ENCODE results near the gene UGGT1. TPM values are rescaled to one million over a fixed set of nuclear protein-coding genes. Genes with fewer than 3 reads are reported as not detected.

UGGT1 gene
- total RNA-seq, 1 donor from 2014 or later, result 58.7 TPM

DNA sequence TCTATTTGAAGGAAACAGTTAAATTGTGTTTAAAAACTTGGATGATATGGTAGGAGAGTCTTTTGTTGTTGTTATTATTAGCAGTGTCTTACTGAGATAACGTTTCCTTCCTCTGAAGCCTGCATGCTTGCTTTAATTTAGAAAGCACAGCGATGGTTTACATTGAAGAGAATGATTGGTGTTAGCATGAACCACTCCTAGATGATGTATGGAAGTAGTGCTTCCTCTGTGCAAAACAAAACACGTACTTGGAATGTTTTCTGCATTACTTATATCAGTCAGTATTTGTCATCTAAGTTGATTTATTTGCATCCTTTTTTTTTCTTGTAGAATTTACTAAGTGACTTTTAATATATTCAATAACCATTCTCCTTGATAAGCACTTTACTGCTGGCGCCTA, 89.0 kb downstream of the UGGT1 start:
- H3K4me3 Mint-ChIP-seq, result no peak overlapping the region
- peaks cover 6% of the 10 kb centered on the region for H3K36me3 Mint-ChIP-seq (ENCODE audit: low read depth)
- TF ChIP-seq, protein P1, sequence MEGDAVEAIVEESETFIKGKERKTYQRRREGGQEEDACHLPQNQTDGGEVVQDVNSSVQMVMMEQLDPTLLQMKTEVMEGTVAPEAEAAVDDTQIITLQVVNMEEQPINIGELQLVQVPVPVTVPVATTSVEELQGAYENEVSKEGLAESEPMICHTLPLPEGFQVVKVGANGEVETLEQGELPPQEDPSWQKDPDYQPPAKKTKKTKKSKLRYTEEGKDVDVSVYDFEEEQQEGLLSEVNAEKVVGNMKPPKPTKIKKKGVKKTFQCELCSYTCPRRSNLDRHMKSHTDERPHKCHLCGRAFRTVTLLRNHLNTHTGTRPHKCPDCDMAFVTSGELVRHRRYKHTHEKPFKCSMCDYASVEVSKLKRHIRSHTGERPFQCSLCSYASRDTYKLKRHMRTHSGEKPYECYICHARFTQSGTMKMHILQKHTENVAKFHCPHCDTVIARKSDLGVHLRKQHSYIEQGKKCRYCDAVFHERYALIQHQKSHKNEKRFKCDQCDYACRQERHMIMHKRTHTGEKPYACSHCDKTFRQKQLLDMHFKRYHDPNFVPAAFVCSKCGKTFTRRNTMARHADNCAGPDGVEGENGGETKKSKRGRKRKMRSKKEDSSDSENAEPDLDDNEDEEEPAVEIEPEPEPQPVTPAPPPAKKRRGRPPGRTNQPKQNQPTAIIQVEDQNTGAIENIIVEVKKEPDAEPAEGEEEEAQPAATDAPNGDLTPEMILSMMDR (conservative IDR thresholded peaks at IDR 0.05), result no peak
- no peaks in the 10 kb centered on the region for H3K9me3 Mint-ChIP-seq
- no peaks in the 10 kb centered on the region for H3K4me1 Mint-ChIP-seq
- no peak overlapping the region for H3K27ac Mint-ChIP-seq (ENCODE audit: unreplicated experiment)
- no peaks in the 10 kb centered on the region for H3K27me3 Mint-ChIP-seq (ENCODE audit: low read depth)
- no peak for DNase-seq (ENCODE audit: low read depth, low spot score)

DNA sequence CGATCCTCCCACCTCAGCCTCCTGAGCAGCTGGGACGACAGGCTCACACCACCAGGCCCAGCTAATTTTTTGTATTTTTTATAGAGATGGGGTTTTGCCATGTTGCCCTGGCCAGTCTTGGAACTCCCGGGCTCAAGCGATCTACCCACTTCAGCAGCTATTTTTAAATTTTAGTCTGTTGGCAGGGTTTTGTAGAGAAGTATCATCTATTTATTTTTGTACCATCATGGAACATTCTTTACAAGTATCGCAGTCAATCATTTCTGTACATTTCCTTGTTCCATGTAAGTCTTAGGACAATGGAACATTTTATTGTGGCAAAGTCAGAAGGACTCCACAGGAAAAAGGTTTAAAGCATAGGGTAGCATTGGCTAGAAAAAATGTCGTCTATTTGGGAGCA, 94.6 kb downstream of the UGGT1 start:
- DNase-seq (ENCODE audit: low read depth, low spot score), result no peak
- Mint-ChIP-seq H3K4me3 (no peak overlapping the region), H3K27ac (ENCODE audit: unreplicated experiment) (no peak overlapping the region), H3K9me3 (no peaks in the 10 kb centered on the region), H3K36me3 (ENCODE audit: low read depth) (peaks cover 20% of the 10 kb centered on the region), H3K27me3 (ENCODE audit: low read depth) (no peaks in the 10 kb centered on the region), H3K4me1 (peaks cover 12% of the 10 kb centered on the region)
- TF ChIP-seq, protein P1 (conservative IDR thresholded peaks at IDR 0.05), result no peak

DNA sequence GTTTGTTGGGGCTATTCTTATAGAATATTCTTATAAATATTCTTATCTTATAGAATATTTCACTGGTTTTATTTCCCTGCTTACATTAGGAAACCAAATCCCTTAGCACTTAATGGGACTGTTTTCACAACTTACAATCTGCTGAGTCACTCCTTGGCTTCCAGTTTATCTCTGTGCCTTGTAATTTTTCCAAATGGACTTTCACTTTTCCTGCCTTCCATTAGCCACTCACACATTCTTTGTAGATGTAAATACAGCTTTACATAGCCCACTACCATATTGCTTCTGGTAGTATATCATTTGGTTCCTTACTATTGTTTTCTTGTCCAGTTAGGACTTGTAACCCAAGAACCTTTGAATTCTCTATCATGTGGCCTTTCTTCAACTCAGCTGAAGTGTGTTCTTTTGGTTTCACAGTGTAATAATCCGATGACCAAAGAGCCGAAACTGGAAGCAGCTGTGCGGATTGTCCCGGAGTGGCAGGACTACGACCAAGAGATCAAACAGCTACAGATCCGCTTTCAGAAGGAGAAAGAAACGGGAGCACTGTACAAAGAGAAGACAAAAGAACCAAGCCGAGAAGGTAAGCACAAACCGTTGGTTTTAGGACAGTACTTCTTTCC, 96.1 kb downstream of the UGGT1 start:
- DNase-seq (ENCODE audit: low read depth, low spot score), result no peak
- Mint-ChIP-seq H3K4me3 (no peak overlapping the region), H3K27ac (ENCODE audit: unreplicated experiment) (peak overlapping the region; percentile 27), H3K9me3 (no peaks in the 10 kb centered on the region), H3K36me3 (ENCODE audit: low read depth) (peaks cover 25% of the 10 kb centered on the region), H3K4me1 (peaks cover 27% of the 10 kb centered on the region), H3K27me3 (ENCODE audit: low read depth) (no peaks in the 10 kb centered on the region)
- TF ChIP-seq, protein P1 (conservative IDR thresholded peaks at IDR 0.05), result no peak

DNA sequence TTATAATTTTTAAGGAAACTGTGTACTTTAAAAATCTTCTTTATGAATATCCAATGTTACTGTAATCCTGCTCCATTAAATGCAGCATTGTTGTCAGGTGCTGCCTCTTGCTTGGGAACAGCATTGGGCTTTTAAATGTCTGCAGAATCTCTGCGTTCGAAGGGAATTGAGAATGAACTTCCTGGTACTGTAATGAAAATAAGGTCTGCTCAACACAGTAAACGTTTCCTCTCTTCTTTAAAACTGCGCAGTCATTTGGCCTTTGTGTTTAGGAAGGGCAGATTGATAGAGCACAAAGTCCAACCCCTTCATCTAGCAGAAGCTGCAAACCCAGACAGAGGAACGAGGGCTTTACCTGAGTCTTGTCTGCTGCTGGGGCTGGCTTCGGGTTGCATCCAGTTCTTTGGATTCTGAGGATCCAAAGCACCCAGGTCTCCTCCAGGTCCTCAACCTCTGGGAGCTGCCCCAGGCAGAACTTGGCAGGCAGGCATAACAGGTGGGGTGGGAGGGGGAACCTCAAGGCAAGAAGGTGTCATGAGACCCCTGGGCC, 104.5 kb downstream of the UGGT1 start:
- no peak overlapping the region for H3K4me3 Mint-ChIP-seq
- DNase-seq (ENCODE audit: low read depth, low spot score), result no peak
- H3K9me3 Mint-ChIP-seq, result no peaks in the 10 kb centered on the region
- no peak overlapping the region for H3K27ac Mint-ChIP-seq (ENCODE audit: unreplicated experiment)
- peaks cover 12% of the 10 kb centered on the region for H3K36me3 Mint-ChIP-seq (ENCODE audit: low read depth)
- TF ChIP-seq, protein P1 (conservative IDR thresholded peaks at IDR 0.05), result no peak
- peaks cover 20% of the 10 kb centered on the region for H3K4me1 Mint-ChIP-seq
- H3K27me3 Mint-ChIP-seq (ENCODE audit: low read depth), result no peaks in the 10 kb centered on the region

DNA sequence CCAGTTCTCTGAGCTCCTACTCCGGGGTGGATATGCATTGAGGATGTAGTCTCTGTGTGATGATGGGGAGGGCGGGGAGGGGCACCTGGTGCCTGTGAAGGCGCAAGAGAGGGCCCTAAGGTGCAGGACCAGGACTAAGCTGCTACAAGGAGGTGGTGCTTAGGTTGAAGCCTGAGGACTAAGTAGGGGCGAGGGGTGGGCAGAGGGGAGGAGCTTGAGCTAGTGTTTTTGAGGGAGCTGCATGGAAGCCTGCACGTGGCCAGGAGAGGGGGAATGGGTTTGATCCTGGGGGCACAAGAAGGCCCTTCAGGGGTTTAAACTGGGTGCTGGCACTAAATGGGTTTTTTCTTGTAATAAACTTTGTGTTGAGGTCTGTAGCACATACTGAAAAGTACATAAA, 105.0 kb downstream of the UGGT1 start:
- Mint-ChIP-seq H3K4me1 (peaks cover 15% of the 10 kb centered on the region), H3K36me3 (ENCODE audit: low read depth) (peaks cover 8% of the 10 kb centered on the region), H3K4me3 (no peak overlapping the region), H3K27me3 (ENCODE audit: low read depth) (no peaks in the 10 kb centered on the region), H3K9me3 (no peaks in the 10 kb centered on the region), H3K27ac (ENCODE audit: unreplicated experiment) (no peak overlapping the region)
- no peak for DNase-seq (ENCODE audit: low read depth, low spot score)
- TF ChIP-seq, protein P1 (conservative IDR thresholded peaks at IDR 0.05), result no peak

Measured in neural crest cell (in vitro differentiated cells).